Right lobe of liver (tissue), 4 donors: ENCODE measurements around the gene ABHD11.

Experiments used
- CTCF ChIP-seq, 4 donors: fragments of 200-600 bp in 3 of 4; fragments of 450-650 bp in 1 of 4; IDR thresholded peaks; one replicate each; pipeline versions ENCODE4 v1.5.1 to v1.8.0; 2016 to 2022; ENCODE audit warnings: antibody characterized with exemption in 4 of 4, mild to moderate bottlenecking in 2 of 4
- POLR2A ChIP-seq: fragments of 450-650 bp; IDR thresholded peaks from one replicate; pipeline ENCODE4 v1.6.1; 2017; ENCODE audit warnings: antibody characterized with exemption, mild to moderate bottlenecking
- donor health status: DM: no; HTN: no; CAD: no.
- donor health status: DM: no; HTN: no; CAD: no.
- donor health status: DM: no; HTN: yes; CAD: no.

- TF ChIP-seq CTCF (IDR thresholded peaks at IDR 0.05) (no peak), POLR2A (no peak)
These were observed 20.6 kb downstream of the ABHD11 start for GRCh38 chr7:73717991-73718405.
